IMR-90 (cell line): Measurements from ENCODE around the gene C7. TPM values are rescaled to one million over a fixed set of nuclear protein-coding genes. Genes with fewer than 3 reads are reported as not detected.

Experiments used
- ATAC-seq: fragments of 200-7000 bp; cut with Tn5 transposase; 2 replicates; pipeline ENCODE4 v1.9.1; 2020; ENCODE audit warnings: low read depth, mild to moderate bottlenecking, moderate library complexity
- BruUV-seq: library from RNA; stranded (reverse); fragments of 400-500 nt; replicated peaks from 2 replicates; lab custom pipeline; 2021; lab: Mats Ljungman, UMichigan
- CTCF ChIA-PET: fragments of 300-600 bp; formaldehyde crosslinking; extraction: SDS; loops from one replicate; lab custom pipeline; 2021; ENCODE audit warnings: antibody characterized with exemption; lab: Yijun Ruan, JAX
- POLR2A ChIA-PET: fragments of 300-600 bp; sonication (Branson Sonifier 250); formaldehyde crosslinking; loops from one replicate; lab custom pipeline; 2022; ENCODE audit warnings: antibody characterized with exemption; ENCODE audit not compliant: unreplicated experiment; lab: Charles Lee
- DNase-seq: peaks from one replicate; pipeline ENCODE4 v3.0.0; 2013
- H2AFZ ChIP-seq: replicated peaks from 2 replicates; pipeline ENCODE3; 2013; ENCODE audit warnings: low read length, mild to moderate bottlenecking; ENCODE audit not compliant: poor library complexity
- H2AK5ac ChIP-seq: 2 replicates; pipeline ENCODE4 v1.6.1; 2013; ENCODE audit warnings: low read depth, low read length, inconsistent platforms
- H2AK9ac ChIP-seq: replicated peaks from 2 replicates; pipeline ENCODE3; 2013; ENCODE audit warnings: mild to moderate bottlenecking, low read depth, low read length, moderate library complexity; ENCODE audit not compliant: poor library complexity
- H2BK120ac ChIP-seq: 2 replicates; pipeline ENCODE4 v1.6.1; 2013; ENCODE audit warnings: low read depth, low read length, inconsistent platforms
- H2BK15ac ChIP-seq: 3 replicates; pipeline ENCODE4 v1.6.1; 2013; ENCODE audit warnings: low read depth, low read length, inconsistent platforms
- H2BK20ac ChIP-seq: 2 replicates; pipeline ENCODE4 v1.6.1; 2013; ENCODE audit warnings: low read depth, mild to moderate bottlenecking, inconsistent platforms, low read length, moderate library complexity
- H2BK5ac ChIP-seq: 2 replicates; pipeline ENCODE4 v1.6.1; 2013; ENCODE audit warnings: mild to moderate bottlenecking, low read depth, low read length, inconsistent platforms; ENCODE audit not compliant: poor library complexity, severe bottlenecking
- H3K14ac ChIP-seq: replicated peaks from 2 replicates; pipeline ENCODE4 v1.6.1; 2013; ENCODE audit warnings: low read depth, low read length, inconsistent platforms
- H3K18ac ChIP-seq: 2 replicates; pipeline ENCODE4 v1.6.1; 2013; ENCODE audit warnings: low read depth, low read length, control low read depth
- H3K23ac ChIP-seq: 2 replicates; pipeline ENCODE4 v1.6.1; 2013; ENCODE audit warnings: low read depth, low read length, inconsistent platforms
- H3K27ac ChIP-seq: 2 replicates; pipeline ENCODE4 v1.5.1; 2013; ENCODE audit warnings: mild to moderate bottlenecking, control low read depth, low read length; ENCODE audit not compliant: insufficient read depth
- H3K27me3 ChIP-seq: 2 replicates; pipeline ENCODE4 v1.6.1; 2013; ENCODE audit warnings: low read length; ENCODE audit not compliant: control insufficient read depth, insufficient read depth
- H3K36me3 ChIP-seq: 2 replicates; pipeline ENCODE4 v1.6.1; 2013; ENCODE audit warnings: low read length, mixed read lengths; ENCODE audit not compliant: control insufficient read depth, insufficient read depth
- H3K4ac ChIP-seq: 2 replicates; pipeline ENCODE4 v1.6.1; 2013; ENCODE audit warnings: low read depth, low read length, inconsistent platforms
- H3K4me1 ChIP-seq: 2 replicates; pipeline ENCODE4 v1.6.1; 2013; ENCODE audit warnings: low read length, mixed read lengths; ENCODE audit not compliant: control insufficient read depth, insufficient read depth
- H3K4me2 ChIP-seq: 2 replicates; pipeline ENCODE4 v1.6.1; 2013; ENCODE audit warnings: low read depth, mild to moderate bottlenecking, control low read depth, low read length, moderate library complexity
- H3K4me3 ChIP-seq: 2 replicates; pipeline ENCODE4 v1.5.1; 2013; ENCODE audit warnings: low read depth, mild to moderate bottlenecking, control low read depth, low read length, moderate library complexity; ENCODE audit not compliant: insufficient read depth
- H3K56ac ChIP-seq: 2 replicates; pipeline ENCODE4 v1.6.1; 2013; ENCODE audit warnings: low read length, inconsistent platforms; ENCODE audit not compliant: insufficient read depth; ENCODE audit errors: extremely low read depth
- H3K79me1 ChIP-seq, 2 experiments: 2 replicates each; pipeline ENCODE4 v1.6.1; 2013; ENCODE audit warnings: low read length in 2 of 2, inconsistent platforms in 1 of 2, low read depth in 1 of 2
- H3K9ac ChIP-seq: 2 replicates; pipeline ENCODE4 v1.6.1; 2013; ENCODE audit warnings: low read depth, low read length, control low read depth
- H3K9me1 ChIP-seq: 2 replicates; pipeline ENCODE4 v1.6.1; 2013; ENCODE audit warnings: low read length, inconsistent platforms; ENCODE audit not compliant: insufficient read depth
- H3K9me3 ChIP-seq: 2 replicates; pipeline ENCODE4 v1.6.1; 2013; ENCODE audit warnings: low read length; ENCODE audit not compliant: control insufficient read depth, insufficient read depth
- H4K20me1 ChIP-seq: 2 replicates; pipeline ENCODE4 v1.6.1; 2013; ENCODE audit warnings: low read length, inconsistent platforms; ENCODE audit not compliant: insufficient read depth
- H4K5ac ChIP-seq: 2 replicates; pipeline ENCODE4 v1.6.1; 2013; ENCODE audit warnings: mild to moderate bottlenecking, low read depth, low read length, control low read depth
- H4K8ac ChIP-seq, 2 experiments: 2 replicates each; pipeline ENCODE4 v1.6.1; 2013; ENCODE audit warnings: low read depth in 2 of 2, low read length in 2 of 2, control low read depth in 1 of 2, inconsistent platforms in 1 of 2
- H4K91ac ChIP-seq: 2 replicates; pipeline ENCODE4 v1.6.1; 2013; ENCODE audit warnings: low read depth, low read length, inconsistent platforms; ENCODE audit not compliant: insufficient read depth
- BHLHE40 ChIP-seq: fragments of 150-350 bp; IDR thresholded peaks from 2 replicates; pipeline ENCODE4 v1.6.1; 2016; ENCODE audit warnings: mild to moderate bottlenecking, low read depth, low read length
- CEBPB ChIP-seq: IDR thresholded peaks from 2 replicates; pipeline ENCODE4 v1.6.1; 2012; ENCODE audit warnings: low read depth, low read length, improper control_type of control experiment
- CHD1 ChIP-seq: IDR thresholded peaks from 2 replicates; pipeline ENCODE4 v1.6.1; 2012; ENCODE audit warnings: low read depth, low read length, improper control_type of control experiment
- CTCF ChIP-seq: conservative IDR thresholded peaks from 2 replicates; pipeline ENCODE4 v1.5.1; 2012; ENCODE audit warnings: mild to moderate bottlenecking, low read depth, low read length, improper control_type of control experiment
- ELK1 ChIP-seq: fragments of 150-350 bp; IDR thresholded peaks from 2 replicates; pipeline ENCODE4 v1.6.1; 2016; ENCODE audit warnings: low read depth, mild to moderate bottlenecking, low read length, moderate library complexity, borderline replicate concordance
- FOS ChIP-seq: fragments of 150-350 bp; IDR thresholded peaks from 2 replicates; pipeline ENCODE4 v1.6.1; 2016; ENCODE audit warnings: low read depth, low read length
- MAFK ChIP-seq: IDR thresholded peaks from 2 replicates; pipeline ENCODE4 v1.6.1; 2012; ENCODE audit warnings: low read depth, low read length, improper control_type of control experiment
- MAZ ChIP-seq: IDR thresholded peaks from 2 replicates; pipeline ENCODE4 v1.6.1; 2012; ENCODE audit warnings: low read depth, mild to moderate bottlenecking, low read length, improper control_type of control experiment, moderate library complexity, borderline replicate concordance
- MXI1 ChIP-seq: IDR thresholded peaks from 2 replicates; pipeline ENCODE4 v1.6.1; 2012; ENCODE audit warnings: low read depth, mild to moderate bottlenecking, low read length, moderate library complexity, borderline replicate concordance
- NFE2L2 ChIP-seq: fragments of 150-350 bp; IDR thresholded peaks from 2 replicates; pipeline ENCODE4 v1.6.1; 2016; ENCODE audit warnings: low read depth, mild to moderate bottlenecking, low read length
- POLR2A ChIP-seq: IDR thresholded peaks from 2 replicates; pipeline ENCODE4 v1.6.1; 2012; ENCODE audit warnings: mild to moderate bottlenecking, low read depth, low read length
- RAD21 ChIP-seq: IDR thresholded peaks from 2 replicates; pipeline ENCODE4 v1.6.1; 2012; ENCODE audit warnings: low read length, improper control_type of control experiment
- RCOR1 ChIP-seq: IDR thresholded peaks from 2 replicates; pipeline ENCODE4 v1.6.1; 2012; ENCODE audit warnings: mild to moderate bottlenecking, low read length, improper control_type of control experiment; ENCODE audit not compliant: insufficient replicate concordance
- RFX5 ChIP-seq: IDR thresholded peaks from 2 replicates; pipeline ENCODE4 v1.8.0; 2012; ENCODE audit warnings: low read depth, mild to moderate bottlenecking, low read length, moderate library complexity
- SMC3 ChIP-seq: fragments of 150-350 bp; IDR thresholded peaks from 2 replicates; pipeline ENCODE4 v1.6.1; 2016; ENCODE audit warnings: low read depth, mild to moderate bottlenecking, antibody characterized with exemption, low read length, moderate library complexity
- USF2 ChIP-seq: fragments of 150-350 bp; IDR thresholded peaks from 2 replicates; pipeline ENCODE4 v1.6.1; 2017; ENCODE audit warnings: mild to moderate bottlenecking, antibody characterized with exemption, low read length, low read depth
- WGBS, 2 experiments: methylation state at CpG; one replicate each; pipeline versions ENCODE4 v1.1.5 to v1.1.7; 2013; ENCODE audit warnings: missing lambda C conversion rate in 2 of 2; ENCODE audit not compliant: insufficient read length in 1 of 2; ENCODE audit errors: extremely low coverage in 2 of 2; 5-methylcytosine and 5-hydroxymethylcytosine counted together
- dilution Hi-C: fragments of 300-500 bp; cut with HindIII; formaldehyde crosslinking; loops from one replicate; pipeline ENCODE4 v1.14.3; 2018; ENCODE audit warnings: low sequenced_read_pairs; ENCODE audit not compliant: unreplicated experiment
- in situ Hi-C: fragments of 300-500 bp; cut with MboI; formaldehyde crosslinking; loops from 3 replicates; pipeline ENCODE4 v1.14.3; 2019; ENCODE audit warnings: low sequenced_read_pairs, inconsistent platforms, mixed read lengths
- intact Hi-C: fragments of 100-400 bp; cut with micrococcal nuclease; formaldehyde crosslinking; loops from 2 replicates; pipeline ENCODE4 v1.10.0; 2022
- polyA plus RNA-seq, 3 experiments: library from polyadenylated mRNA; depleted of rRNA; stranded (reverse); fragments of >200 nt; gene quantifications; 2 replicates each; pipeline ENCODE4 v1.2.3, GENCODE V29; 2012; ENCODE audit warnings: low replicate concordance in 1 of 3
- total RNA-seq: library from RNA; depleted of rRNA; stranded (reverse); fragments of >200 nt; gene quantifications from 2 replicates; pipeline ENCODE4 v1.2.3, GENCODE V29; 2012

C7 gene
- total and polyA plus RNA-seq, 2 of the 4 experiments (the other 2 are of a cell fraction), result 0.54 to 1.8 TPM

GRCh38 chr5:40981420-40981819, 72.1 kb downstream of the C7 start:
- ATAC-seq (peak; percentile 5; the same call in 1 of the 2 replicates), DNase-seq (peak; percentile 42)
- TF ChIP-seq SMC3 (no peak), CTCF (no peak), RFX5 (no peak), RCOR1 (no peak), ELK1 (no peak), MAFK (no peak), MXI1 (no peak), USF2 (no peak), MAZ (no peak), RAD21 (no peak), POLR2A (no peak), BHLHE40 (no peak), FOS (no peak), CEBPB (no peak), NFE2L2 (no peak), CHD1 (no peak)
- peak overlapping the region; percentile 43; the same call in 1 of the 2 replicates for H3K27ac ChIP-seq
- H4K5ac ChIP-seq, result peak overlapping the region; percentile 62
- H4K20me1 ChIP-seq, result no peaks in the 10 kb centered on the region
- peaks cover 13% of the 10 kb centered on the region for H3K4me1 ChIP-seq
- peak overlapping the region; percentile 53 for H2BK20ac ChIP-seq
- no peak overlapping the region for H3K4me3 ChIP-seq
- peaks cover 7% of the 10 kb centered on the region; the same call in 1 of the 2 replicates for H3K9me1 ChIP-seq
- H2BK120ac ChIP-seq, result peak overlapping the region; percentile 86
- no peak overlapping the region for H2AFZ ChIP-seq
- no CpG with 5 or more reads among the region's 9 CpGs for WGBS, 2 experiments
- H2BK15ac ChIP-seq, result no peak overlapping the region; the same call in 1 of the 3 replicates
- no peaks in the 10 kb centered on the region for H3K36me3 ChIP-seq
- ChIA-PET CTCF (no interaction called here), POLR2A (no interaction called here)
- H2AK5ac ChIP-seq, result 0 out of 2 replicates have a peak overlapping the region, but pooled peaks have one; percentile 10
- no peaks in the 10 kb centered on the region for H3K79me1 ChIP-seq
- no peak overlapping the region for H3K4me2 ChIP-seq
- peak overlapping the region; percentile 48 for H3K4ac ChIP-seq
- H3K23ac ChIP-seq, result 0 out of 2 replicates have a peak overlapping the region, but pooled peaks have one; percentile 3
- dilution Hi-C loops (no loop called here), intact Hi-C loops (loop anchor here (10.0 kb wide), 1 partner anchor 273 kb away; no protein-coding TSS in a partner anchor), in situ Hi-C loops (no loop called here)
- H3K14ac ChIP-seq, result no peak overlapping the region; the same call in 1 of the 2 replicates
- no peaks in the 10 kb centered on the region for H3K9me3 ChIP-seq
- H3K56ac ChIP-seq, result no peak overlapping the region
- peak overlapping the region; percentile 61 for H4K91ac ChIP-seq
- H2BK5ac ChIP-seq, result peak overlapping the region; percentile 22
- H4K8ac ChIP-seq, result peak overlapping the region; percentile 1 to 32; a peak in 2 of 4 replicates
- no peaks in the 10 kb centered on the region for H3K27me3 ChIP-seq
- BruUV-seq, result no TSS peak
- no peak overlapping the region for H3K9ac ChIP-seq
- peak overlapping the region; percentile 87; the same call in 1 of the 2 replicates for H3K18ac ChIP-seq
- no peak overlapping the region for H2AK9ac ChIP-seq
